COLO668 (cell line): ENCODE data around the gene AATK.
A peak's percentile ranks its signal among the peaks of the same experiment; 100 is the strongest.

Experiments
- DNase-seq: peaks from one replicate; lab custom pipeline; 2025; ENCODE audit not compliant: unreplicated experiment; lab: John Stamatoyannopoulos, UW

Gene AATK

GRCh38 chr17:81183316-81183715, 17.3 kb upstream of the AATK start:
- no peak for DNase-seq

GRCh38 chr17:81182596-81182995, 16.6 kb upstream of the AATK start:
- DNase-seq: no peak

- DNase-seq: no peak
Measured at GRCh38 chr17:81181811-81182185, 15.8 kb upstream of the AATK start.

- DNase-seq: no peak
Measured at GRCh38 chr17:81180836-81181810, 15.1 kb upstream of the AATK start.

GRCh38 chr17:81179861-81180260, 13.8 kb upstream of the AATK start:
- no peak for DNase-seq

GRCh38 chr17:81179220-81179619, 13.2 kb upstream of the AATK start:
- no peak for DNase-seq

GRCh38 chr17:81178136-81179091, 12.4 kb upstream of the AATK start:
- no peak for DNase-seq

- DNase-seq: no peak
Measured at GRCh38 chr17:81176666-81177065, 10.6 kb upstream of the AATK start.

GRCh38 chr17:81173762-81174155, 7.7 kb upstream of the AATK start:
- no peak for DNase-seq

GRCh38 chr17:81173052-81173761, 7.2 kb upstream of the AATK start:
- no peak for DNase-seq

- DNase-seq: no peak
Measured at GRCh38 chr17:81171941-81172340, 5.9 kb upstream of the AATK start.

- DNase-seq: no peak
Measured at GRCh38 chr17:81170727-81171494, 4.9 kb upstream of the AATK start.

GRCh38 chr17:81169870-81170309, 3.9 kb upstream of the AATK start:
- no peak for DNase-seq

GRCh38 chr17:81167638-81168037, 1.6 kb upstream of the AATK start:
- no peak for DNase-seq

GRCh38 chr17:81167194-81167524, 1.1 kb upstream of the AATK start:
- no peak for DNase-seq

- DNase-seq: peak; percentile 12
Measured at GRCh38 chr17:81165246-81166032, 582 bp downstream of the AATK start, which contains the start of gene PVALEF. Gene PVALEF, plus strand, starts transcription at chr17:81165507. Its CDS starts 15,720 bp downstream, at chr17:81181227.

GRCh38 chr17:81164371-81165245, 1.4 kb downstream of the AATK start:
- peak; percentile 16 for DNase-seq

GRCh38 chr17:81163703-81164370, 2.2 kb downstream of the AATK start:
- DNase-seq: no peak
